Measurements from ENCODE around the gene SERTAD2. TPM values are rescaled to one million over a fixed set of nuclear protein-coding genes. Genes with fewer than 3 reads are reported as not detected.

SERTAD2 gene
- total RNA-seq, 1 donor from 2014 or later, result 19.2 TPM

DNA sequence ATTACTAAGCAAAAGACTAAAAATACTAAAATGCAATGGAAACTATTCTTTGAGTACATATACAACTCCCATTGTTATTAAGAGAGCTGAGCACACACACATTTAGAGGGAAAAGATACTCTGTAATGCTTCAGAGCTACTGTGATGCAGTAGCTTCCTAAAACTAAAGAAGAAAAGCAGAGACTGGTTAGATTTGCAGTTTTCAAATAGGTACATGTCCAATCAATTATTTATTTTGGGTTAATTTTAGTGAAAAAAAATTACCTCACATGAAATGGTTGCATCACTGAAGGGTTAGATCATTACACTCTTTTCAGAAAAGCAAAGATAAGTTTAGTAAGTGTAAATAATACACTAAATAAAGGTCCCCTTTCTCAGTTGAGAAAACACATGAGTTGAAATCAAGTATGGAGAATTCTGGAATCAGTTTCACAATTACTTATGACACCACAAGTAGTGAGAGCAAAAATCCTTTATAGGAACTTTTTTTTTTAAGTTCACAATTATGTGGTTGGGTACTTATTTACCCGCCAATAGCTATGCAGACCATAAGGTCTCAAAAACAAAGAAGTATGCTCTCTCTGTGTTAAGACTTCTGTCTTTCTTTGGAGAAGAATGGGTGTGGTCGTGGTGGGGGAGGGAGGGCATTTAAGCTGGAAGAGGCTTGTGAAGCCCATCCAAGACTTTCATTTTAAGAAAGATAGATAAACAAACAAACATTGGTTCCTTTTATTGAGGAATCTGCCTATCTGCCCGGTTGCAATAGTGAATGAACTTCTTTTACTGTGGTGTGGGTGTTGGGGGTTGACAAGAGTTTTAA lies 25.3 kb upstream of the SERTAD2 start:
- H3K27ac Mint-ChIP-seq, result no peak overlapping the region
- H3K27me3 Mint-ChIP-seq, result no peaks in the 10 kb centered on the region
- TF ChIP-seq, protein P1, sequence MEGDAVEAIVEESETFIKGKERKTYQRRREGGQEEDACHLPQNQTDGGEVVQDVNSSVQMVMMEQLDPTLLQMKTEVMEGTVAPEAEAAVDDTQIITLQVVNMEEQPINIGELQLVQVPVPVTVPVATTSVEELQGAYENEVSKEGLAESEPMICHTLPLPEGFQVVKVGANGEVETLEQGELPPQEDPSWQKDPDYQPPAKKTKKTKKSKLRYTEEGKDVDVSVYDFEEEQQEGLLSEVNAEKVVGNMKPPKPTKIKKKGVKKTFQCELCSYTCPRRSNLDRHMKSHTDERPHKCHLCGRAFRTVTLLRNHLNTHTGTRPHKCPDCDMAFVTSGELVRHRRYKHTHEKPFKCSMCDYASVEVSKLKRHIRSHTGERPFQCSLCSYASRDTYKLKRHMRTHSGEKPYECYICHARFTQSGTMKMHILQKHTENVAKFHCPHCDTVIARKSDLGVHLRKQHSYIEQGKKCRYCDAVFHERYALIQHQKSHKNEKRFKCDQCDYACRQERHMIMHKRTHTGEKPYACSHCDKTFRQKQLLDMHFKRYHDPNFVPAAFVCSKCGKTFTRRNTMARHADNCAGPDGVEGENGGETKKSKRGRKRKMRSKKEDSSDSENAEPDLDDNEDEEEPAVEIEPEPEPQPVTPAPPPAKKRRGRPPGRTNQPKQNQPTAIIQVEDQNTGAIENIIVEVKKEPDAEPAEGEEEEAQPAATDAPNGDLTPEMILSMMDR (conservative IDR thresholded peaks at IDR 0.05), result no peak
- DNase-seq (ENCODE audit: extremely low spot score, unreplicated experiment), result no peak
- no peak overlapping the region for H3K4me3 Mint-ChIP-seq
- H3K9me3 Mint-ChIP-seq, result no peaks in the 10 kb centered on the region
- H3K4me1 Mint-ChIP-seq (ENCODE audit: unreplicated experiment), result no peaks in the 10 kb centered on the region
- H3K36me3 Mint-ChIP-seq, result no peaks in the 10 kb centered on the region

GRCh38 chr2:64677530-64677929 lies 23.8 kb upstream of the SERTAD2 start:
- no peak for DNase-seq (ENCODE audit: extremely low spot score, unreplicated experiment)
- Mint-ChIP-seq H3K4me3 (no peak overlapping the region), H3K4me1 (ENCODE audit: unreplicated experiment) (no peaks in the 10 kb centered on the region), H3K27ac (no peak overlapping the region), H3K9me3 (no peaks in the 10 kb centered on the region), H3K36me3 (no peaks in the 10 kb centered on the region), H3K27me3 (no peaks in the 10 kb centered on the region)
- TF ChIP-seq, protein P1 (conservative IDR thresholded peaks at IDR 0.05), result no peak

DNA sequence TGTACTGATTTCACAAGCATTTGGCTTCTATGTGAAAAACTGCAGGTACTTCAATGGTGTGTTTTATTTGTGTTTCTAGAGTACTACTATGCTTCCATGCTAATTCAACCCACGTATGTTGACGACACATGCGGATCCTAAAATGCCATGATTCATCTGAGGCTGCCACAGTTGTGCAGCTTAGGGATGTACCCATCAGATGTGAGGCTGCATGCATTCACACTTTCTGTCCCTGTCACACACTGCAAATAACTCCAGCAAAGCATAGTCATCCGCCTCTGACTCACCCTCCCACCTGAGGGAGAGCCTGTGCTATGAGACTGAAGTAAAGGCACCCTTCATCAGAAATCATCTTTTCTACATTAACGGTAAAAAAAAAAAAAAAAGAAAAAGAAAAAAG lies 22.1 kb upstream of the SERTAD2 start:
- Mint-ChIP-seq H3K9me3 (no peaks in the 10 kb centered on the region), H3K27ac (no peak overlapping the region), H3K4me1 (ENCODE audit: unreplicated experiment) (no peaks in the 10 kb centered on the region), H3K36me3 (no peaks in the 10 kb centered on the region), H3K27me3 (no peaks in the 10 kb centered on the region), H3K4me3 (no peak overlapping the region)
- DNase-seq (ENCODE audit: extremely low spot score, unreplicated experiment), result no peak
- TF ChIP-seq, protein P1 (conservative IDR thresholded peaks at IDR 0.05), result no peak

- Mint-ChIP-seq H3K9me3 (no peaks in the 10 kb centered on the region), H3K27me3 (no peaks in the 10 kb centered on the region), H3K4me3 (no peak overlapping the region), H3K36me3 (no peaks in the 10 kb centered on the region), H3K27ac (no peak overlapping the region), H3K4me1 (ENCODE audit: unreplicated experiment) (peaks cover 4% of the 10 kb centered on the region)
- DNase-seq (ENCODE audit: extremely low spot score, unreplicated experiment), result no peak
- TF ChIP-seq, protein P1 (conservative IDR thresholded peaks at IDR 0.05), result no peak
Measured at GRCh38 chr2:64672708-64673107, 19.0 kb upstream of the SERTAD2 start.

- Mint-ChIP-seq H3K4me3 (no peak overlapping the region), H3K36me3 (no peaks in the 10 kb centered on the region), H3K4me1 (ENCODE audit: unreplicated experiment) (peaks cover 4% of the 10 kb centered on the region), H3K9me3 (no peaks in the 10 kb centered on the region), H3K27ac (no peak overlapping the region), H3K27me3 (no peaks in the 10 kb centered on the region)
- TF ChIP-seq, protein P1 (conservative IDR thresholded peaks at IDR 0.05), result no peak
- no peak for DNase-seq (ENCODE audit: extremely low spot score, unreplicated experiment)
Measured at GRCh38 chr2:64670047-64670446, 16.3 kb upstream of the SERTAD2 start.
